ENCODE data around the gene B3GNT4.
"Not testable (repeated sequence)": the region's sequence is repeated elsewhere in the genome, so short reads cannot be mapped to it uniquely, and the experiment has no call there.

Gene B3GNT4

GRCh38 chr12:122195405-122195804, 8.1 kb upstream of the B3GNT4 start:
- Histone ChIP-seq H3K4me1 (ENCODE audit: insufficient read depth, low read length) (no peaks in the 10 kb centered on the region), H3K4me3 (ENCODE audit: low read length) (no peak overlapping the region), H3K36me3 (ENCODE audit: insufficient read depth, low read length) (no peaks in the 10 kb centered on the region), H2AFZ (ENCODE audit: low read depth, low read length) (no peak overlapping the region), H3K27me3 (ENCODE audit: insufficient read depth, low read length) (peaks cover 8% of the 10 kb centered on the region), H3K9me3 (ENCODE audit: low read length) (peaks cover 5% of the 10 kb centered on the region)

DNA sequence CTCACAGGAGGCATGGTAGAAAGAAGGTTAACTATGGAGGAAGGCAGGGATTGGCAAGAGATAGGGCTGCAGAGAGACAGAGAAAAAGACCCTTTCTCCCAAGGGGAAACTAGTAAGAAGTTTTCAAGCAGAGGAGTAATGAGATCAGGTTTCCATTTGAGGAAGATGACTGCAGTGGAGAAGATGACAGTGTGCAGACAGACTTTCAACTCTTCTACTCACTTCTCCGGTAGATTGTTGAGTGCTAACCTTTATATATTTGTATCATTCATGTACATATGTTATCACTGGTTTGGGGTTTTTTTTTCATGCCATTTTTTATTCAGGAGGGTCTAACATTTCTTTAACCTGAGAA, 5.9 kb upstream of the B3GNT4 start:
- Histone ChIP-seq H3K36me3 (ENCODE audit: insufficient read depth, low read length) (no peaks in the 10 kb centered on the region), H3K27me3 (ENCODE audit: insufficient read depth, low read length) (peaks cover 21% of the 10 kb centered on the region), H3K4me3 (ENCODE audit: low read length) (no peak overlapping the region), H2AFZ (ENCODE audit: low read depth, low read length) (no peak overlapping the region), H3K4me1 (ENCODE audit: insufficient read depth, low read length) (no peaks in the 10 kb centered on the region), H3K9me3 (ENCODE audit: low read length) (peaks cover 5% of the 10 kb centered on the region)

DNA sequence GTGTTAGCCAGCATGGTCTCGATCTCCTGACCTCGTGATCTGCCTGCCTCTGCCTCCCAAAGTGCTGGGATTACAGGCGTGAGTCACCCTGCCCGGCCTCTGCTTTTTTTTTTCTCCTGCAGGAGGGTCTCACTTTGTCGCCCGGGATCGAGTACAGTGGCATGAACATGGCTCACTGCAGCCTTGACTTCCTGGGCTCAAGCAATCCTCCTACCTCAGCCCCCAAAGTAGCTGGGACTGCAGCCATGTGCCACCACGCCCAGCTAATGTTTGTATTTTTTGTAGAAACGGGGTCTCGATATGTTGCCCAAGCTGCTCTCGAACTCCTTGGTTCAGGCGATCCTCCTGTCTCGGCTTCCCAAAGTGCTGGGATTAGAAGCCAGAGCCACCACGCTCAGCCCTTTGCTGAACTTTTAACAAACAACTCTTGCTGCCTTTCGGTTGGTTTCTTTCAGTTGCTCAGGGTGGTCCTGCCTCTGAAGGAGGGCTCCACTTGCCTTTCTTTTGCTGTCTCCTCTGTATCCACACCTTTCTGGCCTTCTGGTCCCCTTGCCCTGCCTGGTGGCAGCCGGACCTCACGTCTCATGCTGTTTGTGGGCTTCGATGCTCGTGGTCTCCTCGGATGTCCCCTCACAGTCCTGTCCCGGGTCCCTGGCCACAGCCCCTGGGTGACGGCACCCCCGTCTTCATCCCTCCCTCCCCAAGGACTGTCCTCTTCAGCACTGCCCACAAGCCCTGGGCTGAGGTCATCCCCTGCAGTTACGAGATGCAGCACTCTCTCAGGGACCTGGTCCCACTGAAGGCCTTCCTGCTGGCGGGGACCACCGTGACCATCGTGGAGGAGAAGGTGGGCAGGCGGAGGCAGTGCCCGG, 3.8 kb upstream of the B3GNT4 start:
- no peak overlapping the region for H3K4me3 ChIP-seq (ENCODE audit: low read length)
- H2AFZ ChIP-seq (ENCODE audit: low read depth, low read length) = no peak overlapping the region
- peaks cover 3% of the 10 kb centered on the region for H3K4me1 ChIP-seq (ENCODE audit: insufficient read depth, low read length)
- H3K9me3 ChIP-seq (ENCODE audit: low read length) = peaks cover 5% of the 10 kb centered on the region
- H3K27me3 ChIP-seq (ENCODE audit: insufficient read depth, low read length) = peaks cover 40% of the 10 kb centered on the region
- H3K36me3 ChIP-seq (ENCODE audit: insufficient read depth, low read length) = no peaks in the 10 kb centered on the region

DNA sequence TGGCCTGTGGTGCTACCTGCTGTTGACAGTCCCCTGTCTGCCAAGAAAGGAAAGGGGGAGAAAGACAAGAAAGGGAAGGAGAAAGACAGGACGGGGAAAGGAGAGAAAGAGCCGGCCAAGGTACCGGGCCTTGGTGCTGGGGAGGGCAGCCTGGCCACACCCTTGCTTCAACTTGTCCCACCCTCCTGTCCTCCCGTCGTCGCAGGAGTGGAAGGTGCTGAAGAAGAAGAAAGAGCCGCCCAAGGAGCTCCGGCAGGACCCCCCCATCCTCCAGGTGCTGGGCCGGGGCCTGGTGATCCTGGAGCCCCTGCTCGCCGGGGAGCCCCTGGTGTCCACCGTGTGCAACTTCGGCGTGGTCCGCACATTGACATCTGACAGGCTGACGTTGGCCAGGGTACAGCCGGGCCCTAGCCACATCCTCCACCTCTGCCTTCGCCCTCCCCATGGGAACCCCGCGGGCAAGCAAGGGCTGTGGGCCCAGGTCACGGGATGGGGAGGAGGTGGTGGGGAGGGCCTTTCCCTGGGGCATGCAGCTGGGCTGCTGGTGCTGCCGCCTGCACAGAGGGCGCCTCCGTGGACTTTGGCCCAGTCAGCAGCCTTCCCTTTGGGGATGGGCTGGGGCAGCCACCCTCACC, 2.9 kb upstream of the B3GNT4 start:
- H3K36me3 ChIP-seq (ENCODE audit: insufficient read depth, low read length) = no peaks in the 10 kb centered on the region
- no peak overlapping the region for H3K4me3 ChIP-seq (ENCODE audit: low read length)
- H3K27me3 ChIP-seq (ENCODE audit: insufficient read depth, low read length) = peaks cover 49% of the 10 kb centered on the region
- H3K4me1 ChIP-seq (ENCODE audit: insufficient read depth, low read length) = peaks cover 3% of the 10 kb centered on the region
- H2AFZ ChIP-seq (ENCODE audit: low read depth, low read length) = no peak overlapping the region
- H3K9me3 ChIP-seq (ENCODE audit: low read length) = peaks cover 5% of the 10 kb centered on the region

DNA sequence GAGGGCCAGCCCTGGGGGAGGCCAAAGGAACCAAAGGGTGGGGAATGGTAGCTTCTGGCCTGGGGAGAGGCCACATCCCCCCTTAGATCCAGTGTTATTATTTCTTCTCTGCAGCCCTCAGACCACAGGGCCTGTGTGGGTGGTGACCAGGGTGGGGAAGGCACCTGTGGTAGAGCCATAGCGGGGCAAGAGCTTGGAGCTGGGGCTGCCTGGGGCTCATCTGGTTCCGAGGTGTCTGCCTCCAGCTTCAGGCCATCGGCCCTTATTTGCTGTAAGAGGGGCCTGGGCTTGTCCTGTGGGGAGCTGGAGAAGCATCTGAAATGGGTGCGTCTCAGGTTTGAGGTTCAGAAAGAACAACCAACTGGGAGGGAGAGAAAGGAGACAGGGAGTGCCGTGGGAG, 2.1 kb upstream of the B3GNT4 start:
- Histone ChIP-seq H3K36me3 (ENCODE audit: insufficient read depth, low read length) (peaks cover 1% of the 10 kb centered on the region), H3K27me3 (ENCODE audit: insufficient read depth, low read length) (peaks cover 49% of the 10 kb centered on the region), H3K4me1 (ENCODE audit: insufficient read depth, low read length) (peaks cover 3% of the 10 kb centered on the region), H3K9me3 (ENCODE audit: low read length) (peaks cover 5% of the 10 kb centered on the region), H3K4me3 (ENCODE audit: low read length) (no peak overlapping the region), H2AFZ (ENCODE audit: low read depth, low read length) (no peak overlapping the region)

GRCh38 chr12:122202017-122202416, 1.5 kb upstream of the B3GNT4 start:
- H2AFZ ChIP-seq (ENCODE audit: low read depth, low read length) = no peak overlapping the region
- H3K27me3 ChIP-seq (ENCODE audit: insufficient read depth, low read length) = peaks cover 49% of the 10 kb centered on the region

DNA sequence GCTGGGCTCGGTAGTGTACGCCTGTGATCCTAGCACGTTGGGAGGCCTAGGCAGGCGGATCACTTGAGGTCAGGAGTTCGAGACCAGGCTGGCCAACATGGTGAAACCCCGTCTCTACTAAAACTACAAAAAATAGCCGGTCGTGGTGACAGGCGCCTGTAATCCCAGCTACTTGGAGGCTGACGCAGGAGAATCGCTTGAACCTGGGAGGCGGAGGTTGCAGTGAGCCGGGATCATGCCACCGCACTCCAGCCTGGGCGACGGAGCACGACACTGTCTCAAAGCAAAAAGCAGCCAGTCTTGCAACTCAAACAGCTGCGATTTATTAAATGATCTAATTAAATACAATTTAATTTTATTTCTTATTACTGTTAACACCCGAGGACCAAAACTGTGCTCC, 698 bp upstream of the B3GNT4 start:
- H3K27me3 ChIP-seq (ENCODE audit: insufficient read depth, low read length) = peaks cover 49% of the 10 kb centered on the region

More at GRCh38 chr12:122202017-122202416, 1.5 kb upstream of the B3GNT4 start:
- H3K4me3 ChIP-seq (ENCODE audit: low read length) = no peak overlapping the region
- H3K9me3 ChIP-seq (ENCODE audit: low read length) = peaks cover 3% of the 10 kb centered on the region
- peaks cover 8% of the 10 kb centered on the region for H3K36me3 ChIP-seq (ENCODE audit: insufficient read depth, low read length)
- H3K4me1 ChIP-seq (ENCODE audit: insufficient read depth, low read length) = peaks cover 3% of the 10 kb centered on the region

DNA sequence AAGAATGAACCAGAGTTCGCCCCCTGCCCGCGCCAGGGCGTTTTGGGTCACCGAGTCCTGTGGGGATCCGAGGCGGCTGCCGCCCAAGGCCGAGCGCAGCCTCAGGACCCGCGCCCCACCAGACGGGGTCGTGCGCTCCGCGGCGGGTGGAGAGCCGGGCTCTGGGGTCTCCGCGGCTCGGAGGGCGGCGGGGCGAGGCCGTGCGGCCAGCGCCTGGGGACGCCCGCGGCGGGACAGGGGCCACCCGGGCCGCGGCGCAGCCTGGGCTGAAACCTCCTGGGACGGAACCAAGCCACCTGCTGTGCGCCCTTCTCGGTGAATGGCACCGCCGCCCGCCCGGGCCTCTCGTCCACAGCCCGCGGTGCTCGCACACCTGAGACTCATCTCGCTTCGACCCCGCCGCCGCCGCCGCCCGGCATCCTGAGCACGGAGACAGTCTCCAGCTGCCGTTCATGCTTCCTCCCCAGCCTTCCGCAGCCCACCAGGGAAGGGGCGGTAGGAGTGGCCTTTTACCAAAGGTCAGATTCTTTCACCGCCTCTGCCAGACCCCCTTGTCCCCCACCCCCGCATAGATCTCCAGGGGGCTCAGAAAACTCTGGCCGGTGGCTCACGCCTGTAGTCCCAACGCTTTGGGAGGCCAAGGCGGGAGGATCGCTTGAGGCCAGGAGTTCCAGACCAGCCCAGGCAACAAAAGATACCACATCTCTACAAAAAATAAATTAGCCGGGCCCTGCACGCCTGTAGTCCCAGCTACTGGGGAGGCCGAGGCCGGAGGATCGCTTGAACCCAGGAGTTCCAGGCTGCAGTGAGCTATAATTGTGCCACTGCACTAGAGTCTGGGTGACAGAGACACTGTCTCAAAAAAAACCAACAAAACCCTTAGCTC, 901 bp downstream of the B3GNT4 start:
- H3K27me3 ChIP-seq (ENCODE audit: insufficient read depth, low read length) = peaks cover 48% of the 10 kb centered on the region
- peaks cover 3% of the 10 kb centered on the region for H3K4me1 ChIP-seq (ENCODE audit: insufficient read depth, low read length)
- H3K9me3 ChIP-seq (ENCODE audit: low read length) = peaks cover 3% of the 10 kb centered on the region
- peak overlapping the region; percentile 44 for H3K4me3 ChIP-seq (ENCODE audit: low read length)
- H2AFZ ChIP-seq (ENCODE audit: low read depth, low read length) = peak overlapping the region; percentile 23
- H3K36me3 ChIP-seq (ENCODE audit: insufficient read depth, low read length) = peaks cover 26% of the 10 kb centered on the region

More for the DNA sequence above, 698 bp upstream of the B3GNT4 start:
- H3K4me3 ChIP-seq (ENCODE audit: low read length) = peak overlapping the region; percentile 44
- H3K4me1 ChIP-seq (ENCODE audit: insufficient read depth, low read length); H3K9me3 ChIP-seq (ENCODE audit: low read length): not testable (repeated sequence)
- peak overlapping the region; percentile 23 for H2AFZ ChIP-seq (ENCODE audit: low read depth, low read length)
- H3K36me3 ChIP-seq (ENCODE audit: insufficient read depth, low read length) = peaks cover 16% of the 10 kb centered on the region

GRCh38 chr12:122205053-122205925, 1.8 kb downstream of the B3GNT4 start:
- Histone ChIP-seq H2AFZ (ENCODE audit: low read depth, low read length) (no peak overlapping the region), H3K27me3 (ENCODE audit: insufficient read depth, low read length) (peaks cover 42% of the 10 kb centered on the region), H3K9me3 (ENCODE audit: low read length) (no peaks in the 10 kb centered on the region), H3K4me1 (ENCODE audit: insufficient read depth, low read length) (peaks cover 3% of the 10 kb centered on the region), H3K36me3 (ENCODE audit: insufficient read depth, low read length) (peaks cover 35% of the 10 kb centered on the region), H3K4me3 (ENCODE audit: low read length) (no peak overlapping the region)

DNA sequence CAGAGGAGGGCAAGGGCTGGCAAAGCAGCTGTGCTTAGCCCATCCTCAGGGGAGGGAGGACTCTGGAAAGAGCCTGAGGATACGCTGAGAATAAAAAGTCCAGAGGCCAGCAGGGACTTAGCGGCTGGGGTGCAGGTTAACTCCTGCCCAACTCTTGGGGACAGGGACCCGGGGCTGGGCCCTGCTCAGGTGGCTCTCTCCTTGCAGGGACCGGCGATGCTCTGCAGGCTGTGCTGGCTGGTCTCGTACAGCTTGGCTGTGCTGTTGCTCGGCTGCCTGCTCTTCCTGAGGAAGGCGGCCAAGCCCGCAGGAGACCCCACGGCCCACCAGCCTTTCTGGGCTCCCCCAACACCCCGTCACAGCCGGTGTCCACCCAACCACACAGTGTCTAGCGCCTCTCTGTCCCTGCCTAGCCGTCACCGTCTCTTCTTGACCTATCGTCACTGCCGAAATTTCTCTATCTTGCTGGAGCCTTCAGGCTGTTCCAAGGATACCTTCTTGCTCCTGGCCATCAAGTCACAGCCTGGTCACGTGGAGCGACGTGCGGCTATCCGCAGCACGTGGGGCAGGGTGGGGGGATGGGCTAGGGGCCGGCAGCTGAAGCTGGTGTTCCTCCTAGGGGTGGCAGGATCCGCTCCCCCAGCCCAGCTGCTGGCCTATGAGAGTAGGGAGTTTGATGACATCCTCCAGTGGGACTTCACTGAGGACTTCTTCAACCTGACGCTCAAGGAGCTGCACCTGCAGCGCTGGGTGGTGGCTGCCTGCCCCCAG, 2.8 kb downstream of the B3GNT4 start:
- peaks cover 40% of the 10 kb centered on the region for H3K27me3 ChIP-seq (ENCODE audit: insufficient read depth, low read length)
- H3K9me3 ChIP-seq (ENCODE audit: low read length) = no peaks in the 10 kb centered on the region
- H3K4me1 ChIP-seq (ENCODE audit: insufficient read depth, low read length) = peaks cover 3% of the 10 kb centered on the region
- H3K4me3 ChIP-seq (ENCODE audit: low read length) = no peak overlapping the region
- H3K36me3 ChIP-seq (ENCODE audit: insufficient read depth, low read length) = peaks cover 43% of the 10 kb centered on the region
- no peak overlapping the region for H2AFZ ChIP-seq (ENCODE audit: low read depth, low read length)

DNA sequence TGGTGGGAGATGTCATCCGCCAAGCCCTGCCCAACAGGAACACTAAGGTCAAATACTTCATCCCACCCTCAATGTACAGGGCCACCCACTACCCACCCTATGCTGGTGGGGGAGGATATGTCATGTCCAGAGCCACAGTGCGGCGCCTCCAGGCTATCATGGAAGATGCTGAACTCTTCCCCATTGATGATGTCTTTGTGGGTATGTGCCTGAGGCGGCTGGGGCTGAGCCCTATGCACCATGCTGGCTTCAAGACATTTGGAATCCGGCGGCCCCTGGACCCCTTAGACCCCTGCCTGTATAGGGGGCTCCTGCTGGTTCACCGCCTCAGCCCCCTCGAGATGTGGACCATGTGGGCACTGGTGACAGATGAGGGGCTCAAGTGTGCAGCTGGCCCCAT, 3.5 kb downstream of the B3GNT4 start:
- Histone ChIP-seq H3K9me3 (ENCODE audit: low read length) (no peaks in the 10 kb centered on the region), H3K4me3 (ENCODE audit: low read length) (no peak overlapping the region), H3K36me3 (ENCODE audit: insufficient read depth, low read length) (peaks cover 49% of the 10 kb centered on the region), H3K4me1 (ENCODE audit: insufficient read depth, low read length) (peaks cover 3% of the 10 kb centered on the region), H2AFZ (ENCODE audit: low read depth, low read length) (no peak overlapping the region), H3K27me3 (ENCODE audit: insufficient read depth, low read length) (peaks cover 33% of the 10 kb centered on the region)

DNA sequence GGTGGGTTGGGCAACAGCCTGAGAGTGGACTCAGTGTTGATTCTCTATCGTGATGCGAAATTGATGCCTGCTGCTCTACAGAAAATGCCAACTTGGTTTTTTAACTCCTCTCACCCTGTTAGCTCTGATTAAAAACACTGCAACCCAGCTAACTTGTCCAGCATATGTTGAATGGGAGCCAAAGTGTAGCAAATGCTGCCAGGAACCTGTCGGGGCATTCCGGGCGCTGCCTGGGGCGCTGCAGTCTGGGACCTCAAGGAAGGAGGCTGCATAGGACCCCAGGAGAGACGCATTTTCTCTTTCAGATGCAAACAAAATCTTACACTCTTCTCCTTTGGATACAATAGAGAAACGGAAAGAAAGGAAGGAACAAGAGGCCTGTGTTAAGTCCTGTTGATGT, 3.9 kb downstream of the B3GNT4 start:
- Histone ChIP-seq H3K9me3 (ENCODE audit: low read length) (no peaks in the 10 kb centered on the region), H3K36me3 (ENCODE audit: insufficient read depth, low read length) (peaks cover 54% of the 10 kb centered on the region), H3K4me3 (ENCODE audit: low read length) (no peak overlapping the region), H3K27me3 (ENCODE audit: insufficient read depth, low read length) (peaks cover 30% of the 10 kb centered on the region), H2AFZ (ENCODE audit: low read depth, low read length) (no peak overlapping the region), H3K4me1 (ENCODE audit: insufficient read depth, low read length) (peaks cover 3% of the 10 kb centered on the region)

Data from neuron (in vitro differentiated cells).